ENCODE measurements around the gene FCAR.
"Not testable (repeated sequence)": the region's sequence is repeated elsewhere in the genome, so short reads cannot be mapped to it uniquely, and the experiment has no call there.

The FCAR gene

GRCh38 chr19:54873990-54874389 is at the start of gene FCAR:
Gene FCAR (plus strand): TSS chr19:54874235. CDS start chr19:54874290, 55 bp downstream.
- TF ChIP-seq CTCF (IDR thresholded peaks at IDR 0.05; ENCODE audit: low read depth, low read length), result no peak
- no peak for DNase-seq
- Histone ChIP-seq H3K9me3 (ENCODE audit: severe bottlenecking) (no peaks in the 10 kb centered on the region), H3K36me3 (no peaks in the 10 kb centered on the region), H3K27ac (no peak within 1 kb of the TSS), H3K27me3 (ENCODE audit: insufficient read depth, low read depth, severe bottlenecking) (peaks cover 83% of the 10 kb centered on the region), H3K4me3 (ENCODE audit: low read depth, low read length) (no peak within 1 kb of the TSS)

GRCh38 chr19:54824416-54824815 is 49.6 kb upstream of the FCAR start:
- not testable (repeated sequence) for DNase-seq; H3K36me3 ChIP-seq; H3K27me3 ChIP-seq (ENCODE audit: insufficient read depth, low read depth, severe bottlenecking); H3K27ac ChIP-seq; H3K9me3 ChIP-seq (ENCODE audit: severe bottlenecking); H3K4me3 ChIP-seq (ENCODE audit: low read depth, low read length)

GRCh38 chr19:54825326-54825725 is 48.7 kb upstream of the FCAR start:
- DNase-seq; H3K36me3 ChIP-seq; H3K4me3 ChIP-seq (ENCODE audit: low read depth, low read length); H3K27ac ChIP-seq; H3K9me3 ChIP-seq (ENCODE audit: severe bottlenecking); H3K27me3 ChIP-seq (ENCODE audit: insufficient read depth, low read depth, severe bottlenecking): not testable (repeated sequence)

GRCh38 chr19:54828064-54828463 is 46.0 kb upstream of the FCAR start:
- H3K27me3 ChIP-seq (ENCODE audit: insufficient read depth, low read depth, severe bottlenecking); DNase-seq; H3K4me3 ChIP-seq (ENCODE audit: low read depth, low read length); H3K36me3 ChIP-seq; H3K9me3 ChIP-seq (ENCODE audit: severe bottlenecking); H3K27ac ChIP-seq: not testable (repeated sequence)

- not testable (repeated sequence) for H3K9me3 ChIP-seq (ENCODE audit: severe bottlenecking); DNase-seq; H3K27me3 ChIP-seq (ENCODE audit: insufficient read depth, low read depth, severe bottlenecking); H3K36me3 ChIP-seq; H3K4me3 ChIP-seq (ENCODE audit: low read depth, low read length); H3K27ac ChIP-seq
These were observed 41.5 kb upstream of the FCAR start, which contains the start of gene KIR2DS4 for GRCh38 chr19:54832496-54832895. Gene KIR2DS4 (plus strand): TSS chr19:54832676.

GRCh38 chr19:54835126-54835525 is 38.9 kb upstream of the FCAR start:
- H3K4me3 ChIP-seq (ENCODE audit: low read depth, low read length); H3K9me3 ChIP-seq (ENCODE audit: severe bottlenecking); H3K36me3 ChIP-seq; H3K27me3 ChIP-seq (ENCODE audit: insufficient read depth, low read depth, severe bottlenecking); H3K27ac ChIP-seq; DNase-seq: not testable (repeated sequence)

GRCh38 chr19:54837522-54837921 is 36.5 kb upstream of the FCAR start:
- not testable (repeated sequence) for H3K4me3 ChIP-seq (ENCODE audit: low read depth, low read length); H3K27ac ChIP-seq; DNase-seq; H3K9me3 ChIP-seq (ENCODE audit: severe bottlenecking); H3K27me3 ChIP-seq (ENCODE audit: insufficient read depth, low read depth, severe bottlenecking); H3K36me3 ChIP-seq

GRCh38 chr19:54843171-54843570 is 30.9 kb upstream of the FCAR start:
- H3K4me3 ChIP-seq (ENCODE audit: low read depth, low read length); DNase-seq; H3K27me3 ChIP-seq (ENCODE audit: insufficient read depth, low read depth, severe bottlenecking); H3K36me3 ChIP-seq; H3K9me3 ChIP-seq (ENCODE audit: severe bottlenecking); H3K27ac ChIP-seq: not testable (repeated sequence)

- not testable (repeated sequence) for H3K4me3 ChIP-seq (ENCODE audit: low read depth, low read length); H3K36me3 ChIP-seq; H3K27ac ChIP-seq; DNase-seq; H3K9me3 ChIP-seq (ENCODE audit: severe bottlenecking)
- H3K27me3 ChIP-seq (ENCODE audit: insufficient read depth, low read depth, severe bottlenecking), result peaks cover 18% of the 10 kb centered on the region
These were observed 23.9 kb upstream of the FCAR start, which contains the start of gene KIR3DL2 for GRCh38 chr19:54850061-54850640. Gene KIR3DL2 (plus strand): TSS chr19:54850443. CDS start chr19:54850476, 33 bp downstream.

- peaks cover 18% of the 10 kb centered on the region for H3K27me3 ChIP-seq (ENCODE audit: insufficient read depth, low read depth, severe bottlenecking)
- no peak for TF ChIP-seq CTCF (IDR thresholded peaks at IDR 0.05; ENCODE audit: low read depth, low read length)
- no peak overlapping the region for H3K27ac ChIP-seq
- no peaks in the 10 kb centered on the region for H3K9me3 ChIP-seq (ENCODE audit: severe bottlenecking)
- no peak for DNase-seq
- no peaks in the 10 kb centered on the region for H3K36me3 ChIP-seq
- no peak overlapping the region for H3K4me3 ChIP-seq (ENCODE audit: low read depth, low read length)
These were observed 23.1 kb upstream of the FCAR start for GRCh38 chr19:54850930-54851329.
